Measurements from ENCODE around the gene SEC61B. TPM values are rescaled to one million over a fixed set of nuclear protein-coding genes. Genes with fewer than 3 reads are reported as not detected.

Gene SEC61B
- total and polyA plus RNA-seq, 2 experiments from 2014 or later = 133 to 602 TPM

- TF ChIP-seq ETS1 (IDR thresholded peaks at IDR 0.05) = no peak
- TF ChIP-seq CTCF (conservative IDR thresholded peaks at IDR 0.05; ENCODE audit: low read depth in 2 of 2) = no peak
These were observed 8.9 kb upstream of the SEC61B start (continued) for GRCh38 chr9:99213197-99213596.

- no peak overlapping the region for H2AFZ ChIP-seq
- H3K27ac ChIP-seq (ENCODE audit: low read depth) = no peak overlapping the region
- H3K9me2 ChIP-seq (ENCODE audit: insufficient read depth) = no peaks in the 10 kb centered on the region
- no peaks in the 10 kb centered on the region for H3K27me3 Mint-ChIP-seq (ENCODE audit: insufficient read depth, low read depth, poor library complexity)
- peaks cover 14% of the 10 kb centered on the region for H3K4me1 Mint-ChIP-seq
- no peaks in the 10 kb centered on the region for H3K9me3 Mint-ChIP-seq
- H3K4me1 ChIP-seq (ENCODE audit: insufficient read depth) = peaks cover 19% of the 10 kb centered on the region
- H3K27me3 ChIP-seq (ENCODE audit: insufficient read depth) = no peaks in the 10 kb centered on the region
- ATAC-seq = no peak
- no peaks in the 10 kb centered on the region for H3F3A ChIP-seq (replicated peaks; ENCODE audit: low read depth)
- no peak overlapping the region for H3K4me3 ChIP-seq
- peaks cover 20% of the 10 kb centered on the region for H3K36me3 Mint-ChIP-seq (ENCODE audit: low read depth)
- H3K79me2 ChIP-seq (replicated peaks; ENCODE audit: insufficient read depth) = peaks cover 51% of the 10 kb centered on the region
- H3K4me2 ChIP-seq = no peak overlapping the region
- H3K27ac Mint-ChIP-seq = no peak overlapping the region
- peaks cover 37% of the 10 kb centered on the region for H4K20me1 ChIP-seq (replicated peaks; ENCODE audit: insufficient read depth)
- no peak overlapping the region for H3K4me3 Mint-ChIP-seq
- no peak for DNase-seq (ENCODE audit: low spot score)
- peaks cover 6% of the 10 kb centered on the region; the same call in 1 of the 2 replicates for H3K36me3 ChIP-seq (ENCODE audit: insufficient read depth)
- TF ChIP-seq REST (IDR thresholded peaks at IDR 0.05; ENCODE audit: unreplicated experiment) = no peak
- TF ChIP-seq ZNF331 (CRISPR knock-in tag; IDR thresholded peaks at IDR 0.05; ENCODE audit: low read depth) = no peak
- TF ChIP-seq ETS1 (IDR thresholded peaks at IDR 0.05) = no peak
- no peak for TF ChIP-seq POLR2AphosphoS5 (IDR thresholded peaks at IDR 0.05; ENCODE audit: low read depth)
- TF ChIP-seq CTCF (conservative IDR thresholded peaks at IDR 0.05; ENCODE audit: low read depth in 2 of 2) = no peak
- TF ChIP-seq ZNF114 (CRISPR knock-in tag; IDR thresholded peaks at IDR 0.05) = no peak
- TF ChIP-seq EZH2 (IDR thresholded peaks at IDR 0.05; ENCODE audit: low read depth, unreplicated experiment) = no peak
- no peak for TF ChIP-seq STAT1 (IDR thresholded peaks at IDR 0.05; ENCODE audit: unreplicated experiment)
- TF ChIP-seq NANOG (IDR thresholded peaks at IDR 0.05; ENCODE audit: borderline replicate concordance) = no peak
These were observed 6.0 kb upstream of the SEC61B start for GRCh38 chr9:99216073-99216472.
